GM23338 (cell line): ENCODE results near the gene GNB1L. TPM values are rescaled to one million over a fixed set of nuclear protein-coding genes. Genes with fewer than 3 reads are reported as not detected.

Experiments used
- ATAC-seq: fragments of 200-7000 bp; cut with Tn5 transposase; 3 replicates; pipeline ENCODE4 v1.9.1; 2020
- DNase-seq: peaks from one replicate; pipeline ENCODE4 v3.0.0-alpha.2; 2015; ENCODE audit warnings: low spot score
- H2AFZ ChIP-seq: fragments of 200-600 bp; sonication (generic); 2 replicates; pipeline ENCODE4 v1.8.0; 2016; ENCODE audit warnings: antibody characterized with exemption, mild to moderate bottlenecking, moderate library complexity
- H3F3A ChIP-seq: fragments of 200-600 bp; sonication (generic); replicated peaks from 2 replicates; pipeline ENCODE4 v1.8.0; 2017; ENCODE audit warnings: antibody characterized with exemption, mixed run types, low read depth
- H3K27ac ChIP-seq: fragments of 200-600 bp; sonication (generic); 2 replicates; pipeline ENCODE4 v1.6.1; 2016; ENCODE audit warnings: low read depth
- H3K27me3 ChIP-seq: fragments of 200-600 bp; sonication (generic); 2 replicates; pipeline ENCODE4 v1.8.0; 2016; ENCODE audit warnings: mild to moderate bottlenecking, mixed run types, moderate library complexity; ENCODE audit not compliant: insufficient read depth
- H3K36me3 ChIP-seq: fragments of 200-600 bp; sonication (generic); 2 replicates; pipeline ENCODE4 v1.8.0; 2016; ENCODE audit warnings: mild to moderate bottlenecking; ENCODE audit not compliant: insufficient read depth
- H3K4me1 ChIP-seq: fragments of 200-600 bp; sonication (generic); 2 replicates; pipeline ENCODE4 v1.8.0; 2016; ENCODE audit warnings: mild to moderate bottlenecking, moderate library complexity; ENCODE audit not compliant: insufficient read depth
- H3K4me2 ChIP-seq: fragments of 200-600 bp; sonication (generic); 2 replicates; pipeline ENCODE4 v1.7.1; 2017; ENCODE audit warnings: mixed run types
- H3K4me3 ChIP-seq: fragments of 200-600 bp; sonication (generic); 2 replicates; pipeline ENCODE4 v1.6.1; 2016; ENCODE audit warnings: mixed run types
- H3K79me2 ChIP-seq: fragments of 200-600 bp; sonication (generic); replicated peaks from 2 replicates; pipeline ENCODE4 v1.8.0; 2017; ENCODE audit warnings: mild to moderate bottlenecking; ENCODE audit not compliant: insufficient read depth
- H3K9me2 ChIP-seq: fragments of 200-600 bp; sonication (generic); 2 replicates; pipeline ENCODE4 v1.8.0; 2017; ENCODE audit not compliant: insufficient read depth
- H4K20me1 ChIP-seq: fragments of 200-600 bp; sonication (generic); replicated peaks from 2 replicates; pipeline ENCODE4 v1.8.0; 2017; ENCODE audit warnings: mild to moderate bottlenecking; ENCODE audit not compliant: insufficient read depth
- H3K27ac Mint-ChIP-seq: 2 replicates; pipeline ENCODE4 v1.8.0; 2020; ENCODE audit warnings: inconsistent platforms, mild to moderate bottlenecking, moderate library complexity, mixed read lengths
- H3K27me3 Mint-ChIP-seq: 3 replicates; pipeline ENCODE4 v1.8.0; 2022; ENCODE audit warnings: low read depth, mild to moderate bottlenecking, moderate library complexity, mixed read lengths, inconsistent platforms; ENCODE audit not compliant: insufficient read depth, poor library complexity
- H3K36me3 Mint-ChIP-seq: 3 replicates; pipeline ENCODE4 v1.8.0; 2021; ENCODE audit warnings: low read depth, mild to moderate bottlenecking, inconsistent platforms, moderate library complexity, mixed read lengths
- H3K4me1 Mint-ChIP-seq: 3 replicates; pipeline ENCODE4 v1.8.0; 2020; ENCODE audit warnings: mild to moderate bottlenecking, inconsistent platforms, mixed read lengths
- H3K4me3 Mint-ChIP-seq: 3 replicates; pipeline ENCODE4 v1.8.0; 2021; ENCODE audit warnings: moderate library complexity, mild to moderate bottlenecking, inconsistent platforms, mixed read lengths
- H3K9me3 Mint-ChIP-seq: 3 replicates; pipeline ENCODE4 v1.8.0; 2020; ENCODE audit warnings: moderate library complexity, mild to moderate bottlenecking, inconsistent platforms, mixed read lengths
- CREB1 ChIP-seq: fragments of 250-450 bp; sonication (Bioruptor Pico); IDR thresholded peaks from 2 replicates; pipeline ENCODE4 v1.5.0; 2020; ENCODE audit warnings: low read depth, mild to moderate bottlenecking, moderate library complexity
- EZH2 ChIP-seq: fragments of 200-600 bp; sonication (generic); IDR thresholded peaks from one replicate; pipeline ENCODE4 v1.8.0; 2017; ENCODE audit warnings: antibody characterized with exemption, mild to moderate bottlenecking, low read depth; ENCODE audit not compliant: unreplicated experiment
- EZH2phosphoT487 ChIP-seq: fragments of 200-600 bp; sonication (generic); IDR thresholded peaks from one replicate; pipeline ENCODE4 v1.8.1; 2018; ENCODE audit warnings: antibody characterized with exemption; ENCODE audit not compliant: unreplicated experiment
- JUNB ChIP-seq: IDR thresholded peaks from one replicate; pipeline ENCODE4 v1.6.1; 2016; ENCODE audit warnings: antibody characterized with exemption; ENCODE audit not compliant: unreplicated experiment
- NANOG ChIP-seq: IDR thresholded peaks from 2 replicates; pipeline ENCODE4 v1.6.1; 2016; ENCODE audit warnings: antibody characterized with exemption, borderline replicate concordance
- POLR2AphosphoS5 ChIP-seq: IDR thresholded peaks from 2 replicates; pipeline ENCODE4 v1.6.1; 2016; ENCODE audit warnings: antibody characterized with exemption, low read depth
- STAT1 ChIP-seq: IDR thresholded peaks from one replicate; pipeline ENCODE4 v1.6.1; 2016; ENCODE audit warnings: antibody characterized with exemption; ENCODE audit not compliant: unreplicated experiment
- ZNF114 ChIP-seq: fragments of 250-450 bp; sonication (Bioruptor Pico); IDR thresholded peaks from 2 replicates; pipeline ENCODE4 v1.5.0; 2020; ENCODE audit warnings: mild to moderate bottlenecking, moderate library complexity
- ZNF331 ChIP-seq: fragments of 250-450 bp; sonication (Bioruptor Pico); IDR thresholded peaks from 2 replicates; pipeline ENCODE4 v1.5.0; 2020; ENCODE audit warnings: low read depth, mild to moderate bottlenecking, moderate library complexity
- polyA plus RNA-seq: library from polyadenylated mRNA; unstranded; fragments of >200 nt; fragmentation: Nextera tagmentation; extraction: Ambion mirVana; gene quantifications from 2 replicates; pipeline ENCODE4 v1.2.1, GENCODE V29; 2016
- total RNA-seq: library from RNA; depleted of rRNA; stranded (reverse); fragments of >200 nt; shearing (Covaris generic); gene quantifications from 2 replicates; pipeline ENCODE4 v1.2.3, GENCODE V29; 2014
- TF ChIP-seq, protein P1 (sequence below), 2 experiments: fragments of 200-600 bp in 1 of 2; sonication (generic) in 1 of 2; conservative IDR thresholded peaks; 2 replicates each; pipeline versions ENCODE4 v1.5.1 to v1.6.1; 2016 to 2017; ENCODE audit warnings: antibody characterized with exemption in 2 of 2, low read depth in 2 of 2, mild to moderate bottlenecking in 2 of 2, moderate library complexity in 1 of 2
- TF ChIP-seq, protein P2 (sequence below): IDR thresholded peaks from 2 replicates; pipeline ENCODE4 v1.6.1; 2016; ENCODE audit warnings: antibody characterized with exemption
- TF ChIP-seq, protein P3 (sequence below): fragments of 250-450 bp; sonication (Bioruptor Pico); IDR thresholded peaks from 2 replicates; pipeline ENCODE4 v1.5.0; 2020; ENCODE audit warnings: mild to moderate bottlenecking, moderate library complexity
- TF ChIP-seq, protein P4 (sequence below): IDR thresholded peaks from one replicate; pipeline ENCODE4 v1.6.1; 2018; ENCODE audit warnings: antibody characterized with exemption; ENCODE audit not compliant: unreplicated experiment

GNB1L gene
- total and polyA plus RNA-seq, 2 experiments from 2014 or later: 15.2 to 27.8 TPM

DNA sequence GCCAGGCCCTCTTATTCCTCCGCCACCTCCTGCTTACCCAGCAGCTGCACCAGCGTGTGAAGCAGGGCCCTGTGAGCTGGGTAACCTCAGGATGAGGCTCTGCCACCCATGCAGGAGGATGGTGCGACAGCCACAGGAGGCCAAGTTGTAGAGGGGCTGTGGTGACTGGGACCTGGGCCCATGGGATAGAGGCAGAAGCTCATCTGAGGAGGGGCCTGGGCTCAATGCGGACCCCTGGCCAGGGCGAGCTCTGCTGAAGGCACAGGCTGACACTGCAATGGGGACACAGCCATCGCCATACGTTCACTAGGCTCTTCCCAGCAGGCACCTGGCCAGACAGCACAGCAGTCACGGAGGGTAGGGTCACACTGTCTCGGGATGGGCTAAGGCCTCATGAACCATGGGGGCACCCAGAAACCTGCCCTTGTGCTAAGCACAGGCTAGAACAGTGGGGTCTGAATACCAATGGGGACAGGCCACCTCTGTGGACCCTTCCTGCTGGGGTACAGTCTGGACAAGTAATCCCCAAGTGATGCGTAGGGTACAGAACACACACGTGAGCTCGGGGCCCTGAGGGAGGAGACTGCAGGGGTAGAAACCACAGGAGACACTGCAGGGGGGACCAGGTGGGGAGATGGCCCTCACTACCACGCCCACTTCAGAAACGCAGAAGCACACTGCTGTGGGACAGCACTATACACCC is 35.3 kb downstream of the GNB1L start:
- Histone ChIP-seq H3K4me3 (no peak overlapping the region), H3K79me2 (no peaks in the 10 kb centered on the region), H3K27me3 (no peaks in the 10 kb centered on the region), H3K36me3 (no peaks in the 10 kb centered on the region), H3K4me1 (no peaks in the 10 kb centered on the region), H3F3A (no peaks in the 10 kb centered on the region), H4K20me1 (no peaks in the 10 kb centered on the region; the same call in 1 of the 2 replicates), H3K4me2 (no peak overlapping the region), H3K27ac (no peak overlapping the region), H2AFZ (no peak overlapping the region), H3K9me2 (no peaks in the 10 kb centered on the region)
- H3K27ac Mint-ChIP-seq: no peak overlapping the region
- no peaks in the 10 kb centered on the region; the same call in 2 of the 3 replicates for H3K9me3 Mint-ChIP-seq
- H3K4me1 Mint-ChIP-seq: peaks cover 5% of the 10 kb centered on the region; the same call in 2 of the 3 replicates
- H3K27me3 Mint-ChIP-seq: peaks cover 7% of the 10 kb centered on the region
- ATAC-seq (no peak), DNase-seq (no peak)
- H3K36me3 Mint-ChIP-seq: no peaks in the 10 kb centered on the region
- H3K4me3 Mint-ChIP-seq: no peak overlapping the region
- TF ChIP-seq EZH2phosphoT487 (no peak), POLR2AphosphoS5 (no peak), STAT1 (no peak), EZH2 (no peak), ZNF114 (CRISPR knock-in tag) (no peak), ZNF331 (CRISPR knock-in tag) (no peak), JUNB (no peak), NANOG (no peak), CREB1 (no peak)
- TF ChIP-seq, protein P1, sequence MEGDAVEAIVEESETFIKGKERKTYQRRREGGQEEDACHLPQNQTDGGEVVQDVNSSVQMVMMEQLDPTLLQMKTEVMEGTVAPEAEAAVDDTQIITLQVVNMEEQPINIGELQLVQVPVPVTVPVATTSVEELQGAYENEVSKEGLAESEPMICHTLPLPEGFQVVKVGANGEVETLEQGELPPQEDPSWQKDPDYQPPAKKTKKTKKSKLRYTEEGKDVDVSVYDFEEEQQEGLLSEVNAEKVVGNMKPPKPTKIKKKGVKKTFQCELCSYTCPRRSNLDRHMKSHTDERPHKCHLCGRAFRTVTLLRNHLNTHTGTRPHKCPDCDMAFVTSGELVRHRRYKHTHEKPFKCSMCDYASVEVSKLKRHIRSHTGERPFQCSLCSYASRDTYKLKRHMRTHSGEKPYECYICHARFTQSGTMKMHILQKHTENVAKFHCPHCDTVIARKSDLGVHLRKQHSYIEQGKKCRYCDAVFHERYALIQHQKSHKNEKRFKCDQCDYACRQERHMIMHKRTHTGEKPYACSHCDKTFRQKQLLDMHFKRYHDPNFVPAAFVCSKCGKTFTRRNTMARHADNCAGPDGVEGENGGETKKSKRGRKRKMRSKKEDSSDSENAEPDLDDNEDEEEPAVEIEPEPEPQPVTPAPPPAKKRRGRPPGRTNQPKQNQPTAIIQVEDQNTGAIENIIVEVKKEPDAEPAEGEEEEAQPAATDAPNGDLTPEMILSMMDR (conservative IDR thresholded peaks at IDR 0.05; ENCODE audit: low read depth in 2 of 2): no peak
- TF ChIP-seq, protein P2, sequence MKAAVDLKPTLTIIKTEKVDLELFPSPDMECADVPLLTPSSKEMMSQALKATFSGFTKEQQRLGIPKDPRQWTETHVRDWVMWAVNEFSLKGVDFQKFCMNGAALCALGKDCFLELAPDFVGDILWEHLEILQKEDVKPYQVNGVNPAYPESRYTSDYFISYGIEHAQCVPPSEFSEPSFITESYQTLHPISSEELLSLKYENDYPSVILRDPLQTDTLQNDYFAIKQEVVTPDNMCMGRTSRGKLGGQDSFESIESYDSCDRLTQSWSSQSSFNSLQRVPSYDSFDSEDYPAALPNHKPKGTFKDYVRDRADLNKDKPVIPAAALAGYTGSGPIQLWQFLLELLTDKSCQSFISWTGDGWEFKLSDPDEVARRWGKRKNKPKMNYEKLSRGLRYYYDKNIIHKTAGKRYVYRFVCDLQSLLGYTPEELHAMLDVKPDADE: no peak
- TF ChIP-seq, protein P3, sequence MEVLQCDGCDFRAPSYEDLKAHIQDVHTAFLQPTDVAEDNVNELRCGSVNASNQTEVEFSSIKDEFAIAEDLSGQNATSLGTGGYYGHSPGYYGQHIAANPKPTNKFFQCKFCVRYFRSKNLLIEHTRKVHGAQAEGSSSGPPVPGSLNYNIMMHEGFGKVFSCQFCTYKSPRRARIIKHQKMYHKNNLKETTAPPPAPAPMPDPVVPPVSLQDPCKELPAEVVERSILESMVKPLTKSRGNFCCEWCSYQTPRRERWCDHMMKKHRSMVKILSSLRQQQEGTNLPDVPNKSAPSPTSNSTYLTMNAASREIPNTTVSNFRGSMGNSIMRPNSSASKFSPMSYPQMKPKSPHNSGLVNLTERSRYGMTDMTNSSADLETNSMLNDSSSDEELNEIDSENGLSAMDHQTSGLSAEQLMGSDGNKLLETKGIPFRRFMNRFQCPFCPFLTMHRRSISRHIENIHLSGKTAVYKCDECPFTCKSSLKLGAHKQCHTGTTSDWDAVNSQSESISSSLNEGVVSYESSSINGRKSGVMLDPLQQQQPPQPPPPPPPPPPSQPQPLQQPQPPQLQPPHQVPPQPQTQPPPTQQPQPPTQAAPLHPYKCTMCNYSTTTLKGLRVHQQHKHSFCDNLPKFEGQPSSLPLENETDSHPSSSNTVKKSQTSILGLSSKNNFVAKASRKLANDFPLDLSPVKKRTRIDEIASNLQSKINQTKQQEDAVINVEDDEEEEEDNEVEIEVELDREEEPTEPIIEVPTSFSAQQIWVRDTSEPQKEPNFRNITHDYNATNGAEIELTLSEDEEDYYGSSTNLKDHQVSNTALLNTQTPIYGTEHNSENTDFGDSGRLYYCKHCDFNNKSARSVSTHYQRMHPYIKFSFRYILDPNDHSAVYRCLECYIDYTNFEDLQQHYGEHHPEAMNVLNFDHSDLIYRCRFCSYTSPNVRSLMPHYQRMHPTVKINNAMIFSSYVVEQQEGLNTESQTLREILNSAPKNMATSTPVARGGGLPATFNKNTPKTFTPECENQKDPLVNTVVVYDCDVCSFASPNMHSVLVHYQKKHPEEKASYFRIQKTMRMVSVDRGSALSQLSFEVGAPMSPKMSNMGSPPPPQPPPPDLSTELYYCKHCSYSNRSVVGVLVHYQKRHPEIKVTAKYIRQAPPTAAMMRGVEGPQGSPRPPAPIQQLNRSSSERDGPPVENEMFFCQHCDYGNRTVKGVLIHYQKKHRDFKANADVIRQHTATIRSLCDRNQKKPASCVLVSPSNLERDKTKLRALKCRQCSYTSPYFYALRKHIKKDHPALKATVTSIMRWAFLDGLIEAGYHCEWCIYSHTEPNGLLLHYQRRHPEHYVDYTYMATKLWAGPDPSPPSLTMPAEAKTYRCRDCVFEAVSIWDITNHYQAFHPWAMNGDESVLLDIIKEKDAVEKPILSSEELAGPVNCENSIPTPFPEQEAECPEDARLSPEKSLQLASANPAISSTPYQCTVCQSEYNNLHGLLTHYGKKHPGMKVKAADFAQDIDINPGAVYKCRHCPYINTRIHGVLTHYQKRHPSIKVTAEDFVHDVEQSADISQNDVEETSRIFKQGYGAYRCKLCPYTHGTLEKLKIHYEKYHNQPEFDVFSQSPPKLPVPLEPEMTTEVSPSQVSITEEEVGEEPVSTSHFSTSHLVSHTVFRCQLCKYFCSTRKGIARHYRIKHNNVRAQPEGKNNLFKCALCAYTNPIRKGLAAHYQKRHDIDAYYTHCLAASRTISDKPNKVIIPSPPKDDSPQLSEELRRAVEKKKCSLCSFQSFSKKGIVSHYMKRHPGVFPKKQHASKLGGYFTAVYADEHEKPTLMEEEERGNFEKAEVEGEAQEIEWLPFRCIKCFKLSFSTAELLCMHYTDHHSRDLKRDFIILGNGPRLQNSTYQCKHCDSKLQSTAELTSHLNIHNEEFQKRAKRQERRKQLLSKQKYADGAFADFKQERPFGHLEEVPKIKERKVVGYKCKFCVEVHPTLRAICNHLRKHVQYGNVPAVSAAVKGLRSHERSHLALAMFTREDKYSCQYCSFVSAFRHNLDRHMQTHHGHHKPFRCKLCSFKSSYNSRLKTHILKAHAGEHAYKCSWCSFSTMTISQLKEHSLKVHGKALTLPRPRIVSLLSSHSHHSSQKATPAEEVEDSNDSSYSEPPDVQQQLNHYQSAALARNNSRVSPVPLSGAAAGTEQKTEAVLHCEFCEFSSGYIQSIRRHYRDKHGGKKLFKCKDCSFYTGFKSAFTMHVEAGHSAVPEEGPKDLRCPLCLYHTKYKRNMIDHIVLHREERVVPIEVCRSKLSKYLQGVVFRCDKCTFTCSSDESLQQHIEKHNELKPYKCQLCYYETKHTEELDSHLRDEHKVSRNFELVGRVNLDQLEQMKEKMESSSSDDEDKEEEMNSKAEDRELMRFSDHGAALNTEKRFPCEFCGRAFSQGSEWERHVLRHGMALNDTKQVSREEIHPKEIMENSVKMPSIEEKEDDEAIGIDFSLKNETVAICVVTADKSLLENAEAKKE (CRISPR knock-in tag): no peak
- TF ChIP-seq, protein P4, sequence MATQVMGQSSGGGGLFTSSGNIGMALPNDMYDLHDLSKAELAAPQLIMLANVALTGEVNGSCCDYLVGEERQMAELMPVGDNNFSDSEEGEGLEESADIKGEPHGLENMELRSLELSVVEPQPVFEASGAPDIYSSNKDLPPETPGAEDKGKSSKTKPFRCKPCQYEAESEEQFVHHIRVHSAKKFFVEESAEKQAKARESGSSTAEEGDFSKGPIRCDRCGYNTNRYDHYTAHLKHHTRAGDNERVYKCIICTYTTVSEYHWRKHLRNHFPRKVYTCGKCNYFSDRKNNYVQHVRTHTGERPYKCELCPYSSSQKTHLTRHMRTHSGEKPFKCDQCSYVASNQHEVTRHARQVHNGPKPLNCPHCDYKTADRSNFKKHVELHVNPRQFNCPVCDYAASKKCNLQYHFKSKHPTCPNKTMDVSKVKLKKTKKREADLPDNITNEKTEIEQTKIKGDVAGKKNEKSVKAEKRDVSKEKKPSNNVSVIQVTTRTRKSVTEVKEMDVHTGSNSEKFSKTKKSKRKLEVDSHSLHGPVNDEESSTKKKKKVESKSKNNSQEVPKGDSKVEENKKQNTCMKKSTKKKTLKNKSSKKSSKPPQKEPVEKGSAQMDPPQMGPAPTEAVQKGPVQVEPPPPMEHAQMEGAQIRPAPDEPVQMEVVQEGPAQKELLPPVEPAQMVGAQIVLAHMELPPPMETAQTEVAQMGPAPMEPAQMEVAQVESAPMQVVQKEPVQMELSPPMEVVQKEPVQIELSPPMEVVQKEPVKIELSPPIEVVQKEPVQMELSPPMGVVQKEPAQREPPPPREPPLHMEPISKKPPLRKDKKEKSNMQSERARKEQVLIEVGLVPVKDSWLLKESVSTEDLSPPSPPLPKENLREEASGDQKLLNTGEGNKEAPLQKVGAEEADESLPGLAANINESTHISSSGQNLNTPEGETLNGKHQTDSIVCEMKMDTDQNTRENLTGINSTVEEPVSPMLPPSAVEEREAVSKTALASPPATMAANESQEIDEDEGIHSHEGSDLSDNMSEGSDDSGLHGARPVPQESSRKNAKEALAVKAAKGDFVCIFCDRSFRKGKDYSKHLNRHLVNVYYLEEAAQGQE: no peak
